Measurements from ENCODE around the gene RASSF4. TPM values are rescaled to one million over a fixed set of nuclear protein-coding genes. Genes with fewer than 3 reads are reported as not detected.

Gene RASSF4
- total RNA-seq, 2 donors from 2014 or later = 1.5 to 2.9 TPM

- H3K9me3 ChIP-seq (ENCODE audit: control insufficient read depth, low read length, poor library complexity, severe bottlenecking) = no peaks in the 10 kb centered on the region
- H3K4me3 Mint-ChIP-seq = no peak overlapping the region
- H3K27me3 Mint-ChIP-seq = peaks cover 14% of the 10 kb centered on the region
- DNase-seq (peak; percentile 53 to 78 (median 68)), ATAC-seq (peak; percentile 91)
- H3K27ac Mint-ChIP-seq = no peak overlapping the region
- no peaks in the 10 kb centered on the region for H3K36me3 Mint-ChIP-seq (ENCODE audit: low read depth)
- H3K4me1 Mint-ChIP-seq = peaks cover 7% of the 10 kb centered on the region
These were observed 26.8 kb upstream of the RASSF4 start for GRCh38 chr10:44932517-44933450.

DNA sequence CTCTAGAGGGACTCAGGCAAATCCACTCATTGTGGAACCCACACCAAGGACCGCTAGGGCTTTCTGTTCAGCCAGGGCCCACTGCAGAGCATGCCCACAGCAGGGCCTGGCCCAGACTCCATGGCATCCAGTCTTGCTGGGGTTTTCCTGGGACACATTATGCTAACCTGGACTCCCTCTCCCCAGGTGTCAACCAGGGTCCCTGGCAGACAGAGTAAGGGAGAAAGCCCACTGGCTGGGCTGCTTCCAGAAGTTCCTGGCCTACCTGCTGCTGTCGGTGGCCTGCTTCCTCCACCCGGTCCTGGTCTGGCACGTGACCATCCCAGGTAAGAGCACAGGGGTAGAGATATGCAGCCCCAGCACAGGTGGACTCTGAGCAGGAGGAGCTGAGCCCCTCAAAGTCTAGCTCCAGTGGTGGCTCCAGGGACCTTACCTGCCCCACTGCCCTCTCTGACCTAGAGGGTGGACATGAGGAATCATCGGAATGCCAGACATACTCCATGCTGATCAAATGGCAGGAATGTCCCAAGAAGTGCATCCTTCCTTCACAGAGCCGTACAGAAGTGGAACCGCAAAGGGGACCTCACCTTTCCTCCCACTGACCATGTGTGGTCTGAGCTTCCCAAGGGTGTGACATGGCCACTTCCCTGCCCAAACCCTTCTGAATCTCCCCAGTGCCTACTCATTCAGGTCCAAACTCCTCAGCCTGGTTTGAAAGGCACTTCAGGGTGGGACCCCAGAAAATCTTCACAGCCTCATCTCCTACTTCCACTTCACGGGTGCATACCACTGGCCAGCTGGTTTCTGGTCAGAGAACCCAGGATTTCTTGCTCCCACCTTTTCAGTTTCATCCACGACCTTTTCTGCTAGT lies 25.9 kb upstream of the RASSF4 start:
- no peak for ATAC-seq
- Mint-ChIP-seq H3K27me3 (peaks cover 14% of the 10 kb centered on the region), H3K36me3 (ENCODE audit: low read depth) (no peaks in the 10 kb centered on the region), H3K4me3 (no peak overlapping the region), H3K4me1 (peaks cover 7% of the 10 kb centered on the region), H3K27ac (no peak overlapping the region)
- no peaks in the 10 kb centered on the region for H3K9me3 ChIP-seq (ENCODE audit: control insufficient read depth, low read length, poor library complexity, severe bottlenecking)
- no peak for DNase-seq

DNA sequence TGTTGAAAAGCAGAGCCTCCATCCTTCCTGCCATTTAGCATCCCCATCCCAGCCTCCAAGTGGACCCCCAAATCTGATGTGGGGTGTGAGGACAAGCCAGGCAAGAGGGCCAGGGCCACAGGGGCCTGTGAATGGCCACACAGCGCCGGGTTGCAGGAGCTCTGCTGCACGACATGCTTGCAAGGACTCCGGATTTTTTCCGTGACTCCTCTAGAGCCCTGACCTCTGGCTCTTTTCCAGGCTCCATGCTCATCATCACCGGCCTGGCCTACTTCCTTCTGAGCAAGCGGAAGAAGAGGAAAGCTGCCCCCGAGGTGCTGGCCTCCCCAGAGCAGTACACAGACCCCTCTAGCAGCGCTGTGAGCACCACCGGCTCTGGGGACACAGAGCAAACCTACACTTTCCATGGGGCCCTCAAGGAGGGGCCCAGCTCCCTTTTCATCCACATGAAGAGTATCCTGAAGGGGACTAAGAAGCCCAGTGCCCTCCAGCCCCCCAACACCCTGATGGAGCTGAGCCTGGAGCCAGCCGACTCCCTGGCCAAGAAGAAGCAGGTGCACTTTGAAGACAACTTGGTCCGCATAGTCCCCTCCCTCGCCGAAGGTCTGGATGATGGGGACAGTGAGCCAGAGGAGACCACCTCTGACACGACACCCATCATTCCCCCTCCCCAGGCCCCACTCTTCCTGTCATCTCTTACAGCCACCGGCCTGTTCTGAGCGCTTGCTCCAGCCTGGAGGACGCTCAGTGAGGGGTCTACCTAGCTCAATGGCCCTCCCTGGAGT lies 25.0 kb upstream of the RASSF4 start:
- H3K27me3 Mint-ChIP-seq = peaks cover 13% of the 10 kb centered on the region
- peaks cover 7% of the 10 kb centered on the region for H3K4me1 Mint-ChIP-seq
- H3K36me3 Mint-ChIP-seq (ENCODE audit: low read depth) = no peaks in the 10 kb centered on the region
- no peak overlapping the region for H3K4me3 Mint-ChIP-seq
- DNase-seq = no peak
- no peak overlapping the region for H3K27ac Mint-ChIP-seq
- ATAC-seq = no peak
- no peaks in the 10 kb centered on the region for H3K9me3 ChIP-seq (ENCODE audit: control insufficient read depth, low read length, poor library complexity, severe bottlenecking)

DNA sequence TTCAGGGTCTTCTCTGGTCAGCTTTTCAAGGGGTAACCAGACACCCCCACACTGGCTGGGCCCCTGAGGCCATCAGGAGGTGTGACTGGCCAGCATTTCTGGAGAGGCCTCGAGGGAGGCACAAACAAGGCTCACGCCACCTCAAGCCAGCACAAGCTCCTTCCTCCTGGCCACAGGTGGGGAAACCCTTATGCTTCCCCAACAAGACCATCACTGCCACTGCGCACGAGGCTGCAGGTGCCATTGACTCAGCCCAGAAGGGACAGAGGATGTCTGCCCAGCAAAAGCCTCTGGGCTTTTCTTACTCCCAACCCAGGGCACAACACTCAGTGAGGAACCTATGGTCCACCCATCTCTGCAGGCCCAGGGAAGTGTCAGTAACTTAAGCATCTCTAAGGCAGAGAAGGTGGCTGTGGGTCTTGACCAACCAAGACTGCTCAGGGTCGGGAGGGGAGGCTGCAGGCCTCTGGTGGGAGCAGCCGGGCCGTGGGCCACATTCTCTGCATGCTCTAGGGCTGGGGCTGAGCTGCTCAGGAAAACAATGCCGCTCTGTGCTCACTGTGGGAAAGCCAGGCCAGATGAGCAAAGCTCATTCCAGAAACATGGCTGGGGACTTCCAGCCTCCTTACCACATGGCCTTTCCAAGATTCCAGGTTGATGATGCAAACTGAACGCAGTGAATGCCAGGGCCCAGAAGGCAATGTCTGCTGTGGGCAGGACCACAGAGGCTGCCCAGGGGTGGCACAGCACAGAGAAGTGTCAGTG lies 24.2 kb upstream of the RASSF4 start:
- H3K9me3 ChIP-seq (ENCODE audit: control insufficient read depth, low read length, poor library complexity, severe bottlenecking) = no peaks in the 10 kb centered on the region
- H3K36me3 Mint-ChIP-seq (ENCODE audit: low read depth) = no peaks in the 10 kb centered on the region
- peaks cover 8% of the 10 kb centered on the region for H3K27me3 Mint-ChIP-seq
- no peak overlapping the region for H3K4me3 Mint-ChIP-seq
- peaks cover 7% of the 10 kb centered on the region for H3K4me1 Mint-ChIP-seq
- ATAC-seq = no peak
- no peak overlapping the region for H3K27ac Mint-ChIP-seq
- DNase-seq = no peak

DNA sequence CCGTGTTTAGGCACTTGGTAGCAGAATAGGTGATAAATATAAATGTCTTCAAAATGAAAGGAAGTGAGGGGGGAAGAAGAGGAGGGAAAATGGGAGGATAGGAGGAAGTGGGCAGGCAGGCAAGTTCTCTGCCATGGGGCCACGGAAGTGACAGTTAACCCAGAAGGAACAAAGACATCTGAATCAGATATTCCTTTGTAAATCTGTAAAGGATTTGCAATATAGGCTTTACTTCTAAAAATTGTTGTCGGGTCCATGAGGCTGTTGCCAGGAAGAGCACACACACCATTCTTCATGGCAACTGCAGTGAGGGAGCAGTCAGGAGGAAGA lies 23.7 kb upstream of the RASSF4 start:
- Mint-ChIP-seq H3K27ac (no peak overlapping the region), H3K36me3 (ENCODE audit: low read depth) (no peaks in the 10 kb centered on the region), H3K27me3 (peaks cover 5% of the 10 kb centered on the region), H3K4me3 (no peak overlapping the region), H3K4me1 (peaks cover 7% of the 10 kb centered on the region)
- ATAC-seq (no peak), DNase-seq (no peak)
- no peaks in the 10 kb centered on the region for H3K9me3 ChIP-seq (ENCODE audit: control insufficient read depth, low read length, poor library complexity, severe bottlenecking)

DNA sequence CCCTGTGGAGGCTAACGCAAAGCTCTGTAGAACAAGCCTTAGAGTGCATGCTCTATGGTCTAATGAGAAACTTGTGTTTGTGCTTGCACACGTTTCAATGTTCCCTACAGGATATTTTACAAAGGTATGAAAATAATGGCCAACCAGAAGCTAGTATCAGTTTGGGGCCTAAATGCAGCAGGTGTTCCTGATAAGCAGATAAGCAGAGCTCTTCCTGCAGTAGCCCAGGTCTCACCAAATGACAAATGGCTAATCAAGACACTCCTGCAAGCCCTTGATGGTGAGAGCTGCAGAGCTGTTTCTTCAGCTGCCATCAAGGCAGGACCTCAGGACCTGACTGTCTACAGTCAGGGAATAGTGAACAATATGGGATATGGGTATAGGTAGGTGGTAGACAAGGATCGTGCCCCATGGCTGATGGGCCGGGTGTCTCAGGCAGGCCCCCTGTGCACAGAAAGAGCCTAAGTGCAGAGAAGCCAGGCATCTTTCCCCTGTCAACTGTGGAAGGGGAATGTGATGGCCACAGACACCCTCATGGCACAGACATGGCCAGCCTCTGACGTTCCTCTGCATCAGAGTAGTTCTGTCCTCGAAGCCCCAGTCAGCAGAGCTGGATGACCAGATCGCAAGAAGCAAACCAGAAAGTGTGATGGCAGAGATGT lies 23.2 kb upstream of the RASSF4 start:
- H3K4me1 Mint-ChIP-seq = peaks cover 7% of the 10 kb centered on the region

GRCh38 chr10:44937196-44938005 lies 22.2 kb upstream of the RASSF4 start:
- no peak overlapping the region for H3K27ac Mint-ChIP-seq
- no peaks in the 10 kb centered on the region for H3K9me3 ChIP-seq (ENCODE audit: control insufficient read depth, low read length, poor library complexity, severe bottlenecking)
- DNase-seq (no peak), ATAC-seq (no peak)
- H3K4me3 Mint-ChIP-seq = no peak overlapping the region
- H3K36me3 Mint-ChIP-seq (ENCODE audit: low read depth) = no peaks in the 10 kb centered on the region
- peaks cover 7% of the 10 kb centered on the region for H3K4me1 Mint-ChIP-seq
- H3K27me3 Mint-ChIP-seq = no peaks in the 10 kb centered on the region

More for the DNA sequence above, 23.2 kb upstream of the RASSF4 start:
- no peaks in the 10 kb centered on the region for H3K36me3 Mint-ChIP-seq (ENCODE audit: low read depth)
- no peak overlapping the region for H3K27ac Mint-ChIP-seq
- H3K27me3 Mint-ChIP-seq = no peaks in the 10 kb centered on the region
- H3K4me3 Mint-ChIP-seq = no peak overlapping the region
- H3K9me3 ChIP-seq (ENCODE audit: control insufficient read depth, low read length, poor library complexity, severe bottlenecking) = no peaks in the 10 kb centered on the region
- no peak for DNase-seq
- ATAC-seq = no peak

- H3K9me3 ChIP-seq (ENCODE audit: control insufficient read depth, low read length, poor library complexity, severe bottlenecking) = no peaks in the 10 kb centered on the region
- Mint-ChIP-seq H3K4me3 (no peak overlapping the region), H3K4me1 (peaks cover 7% of the 10 kb centered on the region), H3K27me3 (no peaks in the 10 kb centered on the region), H3K27ac (no peak overlapping the region), H3K36me3 (ENCODE audit: low read depth) (no peaks in the 10 kb centered on the region)
- ATAC-seq = no peak
- no peak for DNase-seq
These were observed 20.6 kb upstream of the RASSF4 start for GRCh38 chr10:44938956-44939355.

GRCh38 chr10:44939691-44940401 lies 19.8 kb upstream of the RASSF4 start:
- H3K27me3 Mint-ChIP-seq = no peaks in the 10 kb centered on the region
- DNase-seq (no peak), ATAC-seq (no peak)
- no peak overlapping the region for H3K27ac Mint-ChIP-seq
- H3K36me3 Mint-ChIP-seq (ENCODE audit: low read depth) = peaks cover 4% of the 10 kb centered on the region
- peaks cover 5% of the 10 kb centered on the region for H3K4me1 Mint-ChIP-seq
- no peaks in the 10 kb centered on the region for H3K9me3 ChIP-seq (ENCODE audit: control insufficient read depth, low read length, poor library complexity, severe bottlenecking)
- no peak overlapping the region for H3K4me3 Mint-ChIP-seq

DNA sequence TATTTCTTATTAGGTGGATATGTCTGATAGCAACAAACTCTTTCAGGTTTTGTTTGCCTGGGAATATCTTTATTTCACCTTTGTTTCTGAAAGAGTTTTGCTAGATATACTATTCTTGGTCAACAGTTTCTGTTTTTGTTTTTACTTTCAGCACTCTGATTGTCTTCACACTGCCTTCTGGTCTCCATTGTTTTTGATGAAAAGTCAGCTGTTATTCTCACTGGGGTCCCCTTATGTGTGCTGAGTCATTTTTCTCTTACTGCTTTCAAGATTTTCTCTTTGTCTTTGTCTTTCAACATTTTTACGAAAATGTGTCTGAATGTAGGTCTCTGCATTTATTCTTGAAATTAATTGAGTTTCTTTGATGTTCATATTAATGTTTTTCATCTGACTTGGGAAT lies 15.2 kb upstream of the RASSF4 start:
- no peaks in the 10 kb centered on the region for H3K4me1 Mint-ChIP-seq
- H3K27me3 Mint-ChIP-seq = no peaks in the 10 kb centered on the region
- H3K36me3 Mint-ChIP-seq (ENCODE audit: low read depth) = peaks cover 4% of the 10 kb centered on the region
- no peak for ATAC-seq
- peaks cover 7% of the 10 kb centered on the region for H3K9me3 ChIP-seq (ENCODE audit: control insufficient read depth, low read length, poor library complexity, severe bottlenecking)
- H3K27ac Mint-ChIP-seq = no peak overlapping the region
- H3K4me3 Mint-ChIP-seq = no peak overlapping the region
- DNase-seq = no peak

DNA sequence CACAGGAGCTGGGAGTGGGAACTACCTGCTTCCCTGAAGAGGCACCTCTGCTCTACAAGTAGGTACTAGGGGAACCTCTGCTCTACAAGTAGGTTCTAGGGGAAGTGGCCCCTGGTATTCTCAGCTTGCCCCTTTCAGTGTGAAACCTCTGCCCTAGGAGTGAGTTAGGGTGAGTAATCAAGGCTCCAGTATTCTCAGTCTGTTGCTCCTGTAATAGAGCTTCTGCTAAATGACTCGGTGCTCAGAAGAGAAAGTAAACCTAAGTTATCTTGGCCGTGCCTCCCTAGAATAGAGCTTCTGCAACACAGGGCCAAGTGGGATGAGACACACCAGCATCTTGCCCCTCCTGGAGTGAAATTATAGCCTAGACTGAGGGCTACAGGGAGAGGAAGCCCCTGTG lies 13.4 kb upstream of the RASSF4 start:
- Mint-ChIP-seq H3K36me3 (ENCODE audit: low read depth) (peaks cover 4% of the 10 kb centered on the region), H3K27me3 (no peaks in the 10 kb centered on the region), H3K4me3 (no peak overlapping the region), H3K27ac (no peak overlapping the region), H3K4me1 (peaks cover 2% of the 10 kb centered on the region)
- H3K9me3 ChIP-seq (ENCODE audit: control insufficient read depth, low read length, poor library complexity, severe bottlenecking) = peaks cover 7% of the 10 kb centered on the region
- no peak for ATAC-seq
- no peak for DNase-seq
